ENCODE results near the gene ZNF652.

ZNF652 gene
- 2.5 to 135 (median 29.7) reads per million in 18 experiments for total RNA-seq

GRCh38 chr17:49361902-49362722 is at the start of gene ZNF652:
Gene ZNF652 (minus strand): TSS chr17:49362250. CDS start chr17:49317725, 44,525 bp downstream.
- DNase-seq, result peak; percentile 64 to 73

GRCh38 chr17:49409066-49409465 is 47.0 kb upstream of the ZNF652 start:
- no peak for DNase-seq

- peak; percentile 67 for DNase-seq
Observed at GRCh38 chr17:49407981-49408501, 46.0 kb upstream of the ZNF652 start.

- DNase-seq, result no peak
Observed at GRCh38 chr17:49407086-49407485, 45.0 kb upstream of the ZNF652 start.

GRCh38 chr17:49406421-49407061 is 44.5 kb upstream of the ZNF652 start:
- DNase-seq, result no peak

- DNase-seq, result no peak
Observed at GRCh38 chr17:49404906-49405305, 42.9 kb upstream of the ZNF652 start.

GRCh38 chr17:49404361-49404760 is 42.3 kb upstream of the ZNF652 start:
- DNase-seq, result no peak

GRCh38 chr17:49403514-49404289 is 41.7 kb upstream of the ZNF652 start:
- no peak for DNase-seq

GRCh38 chr17:49402706-49403105 is 40.7 kb upstream of the ZNF652 start:
- no peak for DNase-seq

GRCh38 chr17:49401971-49402611 is 40.0 kb upstream of the ZNF652 start:
- DNase-seq, result no peak

GRCh38 chr17:49399995-49400394 is 37.9 kb upstream of the ZNF652 start:
- DNase-seq, result peak in 1 of 2 donors; percentile 32

GRCh38 chr17:49397586-49397985 is 35.5 kb upstream of the ZNF652 start:
- no peak for DNase-seq

- DNase-seq, result peak; percentile 69 to 78
Observed at GRCh38 chr17:49393491-49394255, 31.6 kb upstream of the ZNF652 start.

- DNase-seq, result peak; percentile 87 to 89
Observed at GRCh38 chr17:49390548-49391324, 28.7 kb upstream of the ZNF652 start.

- DNase-seq, result peak; percentile 24 to 44
Observed at GRCh38 chr17:49389514-49390347, 27.7 kb upstream of the ZNF652 start.

GRCh38 chr17:49388692-49389513 is 26.9 kb upstream of the ZNF652 start:
- no peak for DNase-seq

- DNase-seq, result peak in 1 of 2 donors; percentile 6
Observed at GRCh38 chr17:49388290-49388640, 26.2 kb upstream of the ZNF652 start.

GRCh38 chr17:49387498-49388289 is 25.6 kb upstream of the ZNF652 start:
- DNase-seq, result no peak
